Measurements from ENCODE around the gene NPM3.

The NPM3 gene

DNA sequence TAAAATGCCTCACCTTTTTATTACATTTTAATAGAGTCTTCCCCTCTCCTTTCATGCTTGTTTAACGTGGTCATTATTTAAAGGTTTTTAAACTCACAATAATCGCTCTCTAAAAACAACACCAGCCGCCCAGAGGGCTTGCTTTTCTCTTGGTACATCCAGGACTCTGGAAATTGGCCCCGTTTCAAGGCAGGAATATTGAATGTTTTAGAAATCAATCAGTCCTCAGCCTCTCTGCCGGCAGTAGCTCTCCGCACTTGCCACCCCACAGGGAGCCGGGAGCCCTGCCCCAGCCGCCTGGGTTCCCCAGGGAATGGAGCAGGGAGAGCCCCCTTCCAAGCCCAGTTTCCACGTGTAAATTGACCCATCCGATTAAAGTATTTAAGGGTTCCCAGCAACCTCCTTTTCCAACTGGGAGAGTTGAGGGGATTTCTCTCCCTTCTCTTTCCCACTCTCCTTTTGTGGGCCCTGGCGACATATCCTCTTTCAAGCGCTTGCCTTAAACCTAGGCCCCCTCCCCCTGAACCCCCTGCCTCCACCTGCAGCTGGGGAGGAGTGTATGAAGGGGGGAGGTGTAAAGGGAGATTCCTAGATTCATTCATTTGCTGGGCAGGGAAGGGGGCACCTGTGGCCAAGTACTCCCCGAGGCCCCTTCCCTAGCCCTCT is 9.2 kb downstream of the NPM3 start:
- no peak for FAIRE-seq

- no peak for FAIRE-seq
Measured at GRCh38 chr10:101772895-101773761, 10.1 kb downstream of the NPM3 start.

GRCh38 chr10:101772017-101772894 is 11.0 kb downstream of the NPM3 start:
- FAIRE-seq = no peak

DNA sequence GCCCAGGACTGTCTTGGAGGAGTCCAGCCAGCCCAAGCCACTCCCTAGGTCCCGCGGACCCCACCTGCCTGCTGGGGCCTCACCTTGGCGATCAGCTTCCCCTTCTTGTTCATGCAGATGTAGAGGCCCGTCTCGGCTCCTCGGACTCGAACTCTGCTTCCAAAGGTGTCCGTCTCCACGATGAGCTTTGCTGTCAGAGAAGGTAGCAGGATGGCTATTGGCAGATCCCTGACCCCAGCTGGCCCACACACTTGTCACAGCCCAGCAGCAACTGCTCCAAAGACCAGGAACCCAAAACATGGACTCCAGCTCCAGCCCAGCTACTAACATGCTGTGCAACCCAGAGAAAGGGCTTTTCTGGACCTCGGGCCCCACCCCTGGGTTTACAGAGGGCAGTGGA is 11.9 kb downstream of the NPM3 start:
- FAIRE-seq = no peak

DNA sequence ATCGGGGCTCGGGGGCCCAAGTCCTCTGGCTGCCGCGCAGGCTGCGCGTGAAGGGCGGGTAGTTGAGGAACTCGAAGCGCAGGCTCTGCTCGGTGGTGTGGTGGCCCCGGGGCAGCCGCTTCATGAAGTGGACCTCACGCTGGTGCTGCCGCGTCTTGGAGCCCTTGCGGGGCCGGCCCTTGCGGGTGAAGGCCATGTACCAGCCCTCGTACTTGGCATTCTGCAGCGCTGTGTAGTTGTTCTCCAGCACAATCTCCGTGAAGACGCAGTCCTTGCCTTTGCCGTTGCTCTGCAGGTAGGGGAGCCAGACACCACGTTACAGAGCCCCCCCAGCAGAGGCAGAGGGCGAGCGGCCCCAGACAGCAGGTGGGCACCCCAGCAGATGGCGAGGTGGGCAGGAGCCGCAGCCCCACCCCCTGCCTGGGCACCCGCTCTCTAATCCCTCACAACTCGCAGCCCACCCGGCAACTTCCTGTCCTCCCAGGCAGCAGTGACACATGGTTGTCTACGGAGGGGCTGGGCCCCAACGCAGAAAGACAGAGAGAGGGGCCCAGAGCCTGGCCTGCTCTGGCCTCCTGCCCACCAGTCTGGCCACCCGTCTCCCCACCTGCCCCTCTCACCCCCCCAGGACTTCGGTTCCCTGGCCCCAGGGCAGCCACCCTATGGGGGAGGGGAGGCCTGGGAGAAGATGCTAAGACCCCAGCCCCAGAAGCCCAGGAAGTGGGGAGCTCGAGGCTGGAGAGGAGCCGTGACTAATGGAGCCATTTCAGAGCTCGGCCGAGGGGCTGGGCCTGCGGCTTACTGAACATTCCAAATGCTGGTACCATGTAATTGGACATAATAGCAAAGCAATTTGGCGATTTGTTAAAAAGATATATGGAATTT is 12.7 kb downstream of the NPM3 start:
- no peak for FAIRE-seq

DNA sequence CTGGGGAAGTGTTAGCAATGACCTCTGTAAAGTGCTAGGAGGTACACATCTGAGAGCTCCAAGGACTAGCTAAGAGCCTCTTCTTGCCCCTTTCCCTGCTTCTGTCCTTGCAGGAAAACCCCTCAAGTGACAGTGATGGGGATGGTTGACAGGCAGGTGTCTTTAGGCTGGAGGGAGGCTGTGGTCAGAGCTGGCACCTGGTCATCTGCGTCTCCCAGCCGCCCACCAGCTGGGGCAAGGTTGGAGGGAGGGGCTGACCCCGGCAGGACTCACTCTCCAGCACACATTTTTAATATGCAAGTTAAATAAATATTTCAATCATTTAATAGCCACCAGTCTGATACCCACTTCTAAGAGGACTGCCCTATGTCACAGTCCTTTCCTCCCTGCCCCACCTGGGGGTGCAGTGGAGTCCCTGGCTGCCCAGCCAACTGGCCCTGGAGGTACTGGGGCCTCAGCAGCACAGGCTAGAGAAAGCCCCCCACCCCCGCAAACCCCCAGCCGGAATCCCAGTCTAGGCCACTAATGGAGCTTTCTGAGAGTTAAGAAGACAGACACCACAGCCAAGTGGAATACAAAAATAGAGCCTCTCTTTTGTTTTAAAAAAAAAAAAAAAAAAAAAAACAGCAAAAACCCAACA is 13.6 kb downstream of the NPM3 start:
- no peak for FAIRE-seq

- FAIRE-seq = no peak
Measured at GRCh38 chr10:101768791-101769170, 14.5 kb downstream of the NPM3 start.

- no peak for FAIRE-seq
Measured at GRCh38 chr10:101767966-101768790, 15.1 kb downstream of the NPM3 start.

GRCh38 chr10:101767600-101767945 is 15.7 kb downstream of the NPM3 start:
- no peak for FAIRE-seq

DNA sequence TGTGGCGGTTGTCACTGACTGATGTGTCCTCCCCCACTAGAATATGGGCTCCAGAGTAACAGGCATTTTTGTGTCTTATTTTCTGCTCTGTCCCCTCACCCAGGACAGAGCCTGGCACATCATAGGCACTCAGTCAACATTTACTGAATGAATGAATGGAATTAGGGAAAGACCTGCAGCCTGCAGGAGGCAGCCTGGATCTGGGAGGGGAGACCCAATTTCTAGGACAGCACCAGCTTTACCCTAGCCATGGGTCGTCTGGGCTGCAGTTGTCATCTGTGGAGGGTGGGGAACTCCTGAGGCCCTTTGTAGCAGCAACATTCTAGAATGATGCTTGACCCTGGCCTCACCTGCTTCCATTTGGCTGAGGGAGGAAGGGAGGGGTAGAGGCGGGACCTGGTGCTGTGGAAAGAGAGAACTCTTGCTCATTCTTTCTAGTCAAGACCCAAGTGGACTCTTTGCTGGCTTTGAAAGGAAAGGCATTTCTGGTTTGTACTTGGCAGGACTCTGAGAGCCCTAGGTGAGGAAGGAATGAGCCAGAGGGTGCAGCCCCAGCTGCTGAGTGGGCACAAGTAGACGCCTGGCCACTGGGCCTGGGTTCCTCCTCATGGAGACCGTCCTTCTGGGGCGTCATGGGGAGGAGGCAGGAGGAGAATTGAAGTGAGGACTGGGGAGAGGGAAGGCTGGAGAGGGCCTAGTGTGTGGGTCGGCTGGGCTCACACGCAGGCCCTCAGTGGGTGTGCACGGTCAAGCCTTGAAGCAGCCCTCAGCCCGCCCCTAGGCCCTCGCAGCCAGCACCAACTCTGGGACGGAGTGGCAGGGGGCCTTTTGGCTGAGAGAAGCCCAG is 16.3 kb downstream of the NPM3 start:
- FAIRE-seq = no peak

DNA sequence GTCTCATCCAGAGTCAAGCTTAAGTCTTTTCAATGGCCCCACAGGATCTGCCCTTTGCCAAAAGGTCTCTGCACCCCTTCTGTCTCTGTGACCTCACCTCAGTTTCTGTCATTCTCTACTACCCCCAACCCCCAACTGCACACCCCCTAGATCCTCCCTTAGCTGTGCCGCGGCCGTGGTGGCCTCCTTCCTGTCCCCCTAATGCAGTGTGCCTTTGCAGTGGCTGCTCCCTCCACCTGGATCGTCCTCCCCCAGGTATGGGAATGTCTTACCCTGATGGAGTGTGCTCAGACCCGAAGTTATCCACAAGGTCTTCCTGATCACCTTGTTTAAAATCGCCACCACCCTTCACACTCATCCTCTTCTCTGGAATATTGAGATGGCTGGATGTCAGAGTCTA is 16.9 kb downstream of the NPM3 start:
- FAIRE-seq = no peak

- no peak for FAIRE-seq
Measured at GRCh38 chr10:101763141-101763846, 20.0 kb downstream of the NPM3 start.

DNA sequence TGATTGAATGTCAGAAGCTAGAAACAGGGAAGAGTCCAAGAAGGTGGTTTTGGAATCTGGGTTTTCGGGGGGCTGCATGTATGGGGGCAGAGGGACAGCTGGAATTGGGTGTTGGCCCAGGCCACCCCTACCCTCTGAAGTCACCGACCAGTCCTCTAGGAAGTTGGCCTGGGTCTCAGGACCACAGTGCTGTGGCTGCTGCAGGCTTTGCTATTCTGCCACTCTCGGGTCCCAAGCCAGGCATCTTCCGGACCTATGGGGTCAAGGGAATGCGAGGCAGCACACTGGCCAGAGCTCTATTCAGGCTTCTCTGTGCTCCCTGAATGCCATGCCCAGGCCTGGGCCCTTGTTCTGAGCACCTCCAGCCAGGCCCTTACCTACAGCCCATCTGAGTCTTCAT is 20.5 kb downstream of the NPM3 start:
- FAIRE-seq = no peak

GRCh38 chr10:101761226-101761625 is 22.0 kb downstream of the NPM3 start:
- no peak for FAIRE-seq

DNA sequence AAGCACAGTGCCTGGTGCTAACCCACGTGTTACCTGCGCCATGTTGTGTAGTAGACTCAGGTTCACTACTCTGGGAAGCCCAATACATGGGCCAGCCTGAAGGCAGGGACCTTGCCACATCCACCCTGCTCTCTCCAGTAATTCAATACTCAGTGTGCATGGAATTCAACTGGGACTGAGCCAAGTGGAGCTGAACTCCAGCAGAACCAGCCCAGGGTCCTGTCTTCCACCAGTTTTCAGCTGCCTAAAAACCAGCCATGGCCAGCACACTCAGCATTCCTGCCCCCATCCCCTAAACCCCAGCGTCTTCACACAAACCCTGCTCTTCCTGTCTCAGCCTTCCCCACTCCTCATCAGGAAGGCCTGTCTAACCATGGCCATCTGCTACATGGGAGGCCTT is 22.7 kb downstream of the NPM3 start:
- FAIRE-seq = no peak

GRCh38 chr10:101759309-101760247 is 23.7 kb downstream of the NPM3 start:
- FAIRE-seq = no peak

DNA sequence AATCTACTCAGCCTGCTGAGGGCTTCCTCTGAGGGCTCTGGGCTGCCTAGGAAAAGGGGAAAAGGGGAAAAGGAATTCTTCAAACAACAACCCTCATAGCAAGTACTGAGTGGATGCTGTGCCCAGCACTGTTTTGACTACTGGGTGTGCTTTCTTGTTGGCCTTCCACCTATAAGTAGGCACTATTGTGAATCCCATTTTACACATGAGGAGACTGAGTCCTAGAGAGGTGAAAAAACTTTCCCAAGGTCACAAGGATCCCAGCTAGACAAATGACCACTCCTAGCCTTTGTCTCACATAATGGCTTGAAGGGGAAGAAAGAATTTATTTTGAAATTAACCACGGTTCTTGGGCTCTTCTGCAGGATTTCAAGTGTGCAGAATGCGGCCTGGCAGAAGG is 24.4 kb downstream of the NPM3 start:
- no peak for FAIRE-seq

GRCh38 chr10:101752241-101752640 is 31.0 kb downstream of the NPM3 start:
- FAIRE-seq = no peak
